Endothelial cell of hepatic sinusoid (primary cell): ENCODE data around the gene USP34.
"Not testable (repeated sequence)": the region's sequence is repeated elsewhere in the genome, so short reads cannot be mapped to it uniquely, and the experiment has no call there.

Source experiments
- in situ Hi-C: cut with HindIII; loops from 2 replicates; pipeline ENCODE4 v1.10.0; 2017; ENCODE audit warnings: low sequenced_read_pairs

USP34 gene

DNA sequence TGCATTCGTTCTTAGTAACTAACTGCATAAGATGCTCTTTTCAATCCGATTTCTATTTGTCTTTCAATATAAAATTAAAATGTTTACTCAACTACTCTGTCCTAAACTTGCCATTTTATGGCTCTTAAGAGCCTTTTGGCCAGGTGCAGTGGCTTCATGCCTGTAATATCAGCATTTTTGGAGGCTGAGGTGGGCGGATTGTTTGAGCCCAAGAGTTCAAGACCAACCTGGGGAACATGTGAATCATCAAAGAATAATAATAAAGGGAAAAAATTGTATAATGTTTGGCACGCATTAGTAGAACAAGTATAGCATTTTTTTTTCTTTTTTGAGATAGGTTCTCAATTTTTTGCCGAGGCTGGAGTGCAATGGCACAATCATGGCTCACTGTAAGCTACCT is 216.4 kb downstream of the USP34 start:
- in situ Hi-C loops: no loop called here

DNA sequence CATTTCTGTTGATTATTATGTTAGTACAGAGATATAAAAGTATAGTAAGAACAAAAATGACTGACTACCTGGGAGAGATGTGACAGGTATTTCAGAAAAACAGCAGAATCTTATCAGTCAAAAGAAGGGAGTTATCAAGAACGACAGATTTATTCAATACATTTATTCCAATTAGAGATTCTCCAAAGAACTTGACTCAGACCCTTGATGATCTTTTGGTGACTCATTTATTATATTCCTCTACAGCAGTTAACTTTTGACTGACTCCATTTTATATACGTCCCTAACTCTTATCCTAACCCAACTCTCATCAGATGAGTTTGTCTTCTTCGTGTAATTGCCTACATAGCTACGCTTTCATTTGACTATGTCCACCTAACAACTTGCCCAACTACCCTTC is 217.8 kb downstream of the USP34 start:
- in situ Hi-C loops: no loop called here

DNA sequence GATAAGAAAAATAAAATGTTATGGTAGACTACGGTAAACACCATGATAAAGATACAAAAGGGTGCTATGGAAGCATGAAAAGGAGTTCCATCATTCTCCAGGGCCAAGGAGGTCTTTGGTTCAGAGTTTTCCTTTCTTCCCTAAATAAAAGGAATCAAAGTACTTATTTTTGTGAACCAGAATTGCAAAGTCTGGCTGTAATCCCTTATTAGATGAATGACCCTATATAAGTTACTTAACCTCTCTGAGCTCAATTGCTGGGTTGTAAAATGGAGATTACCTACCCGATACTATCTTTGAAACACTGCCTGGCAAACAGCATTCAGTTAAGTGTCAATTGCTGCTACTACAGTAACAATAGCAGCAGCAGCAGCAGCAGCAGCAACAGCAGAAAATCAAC is 218.9 kb downstream of the USP34 start:
- in situ Hi-C loops: no loop called here

DNA sequence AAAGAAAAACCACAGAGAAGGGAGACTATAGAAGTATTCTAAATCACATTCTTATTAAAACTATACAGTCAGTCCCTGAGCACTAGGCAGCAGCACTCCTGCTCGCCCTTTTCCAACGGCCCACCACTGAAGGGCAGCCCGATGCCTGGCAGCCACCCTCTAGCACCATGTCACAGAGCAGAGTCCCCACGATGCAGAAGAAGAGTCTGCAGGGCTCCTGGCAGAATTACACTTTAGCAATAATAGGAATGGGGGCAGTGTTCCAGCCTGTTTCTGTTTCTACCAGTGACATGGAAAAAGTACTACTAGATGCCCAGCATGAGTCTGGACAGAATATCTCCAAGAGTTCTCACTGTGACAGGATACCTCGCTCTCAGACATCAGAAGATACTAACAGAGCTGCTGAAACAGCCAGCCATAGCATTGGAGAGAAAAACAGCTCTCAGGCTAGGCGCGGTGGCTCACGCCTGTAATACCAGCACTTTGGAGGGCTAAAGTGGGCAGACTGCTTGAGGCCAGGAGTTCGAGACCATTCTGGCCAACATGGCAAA is 221.3 kb downstream of the USP34 start:
- in situ Hi-C loops: no loop called here

DNA sequence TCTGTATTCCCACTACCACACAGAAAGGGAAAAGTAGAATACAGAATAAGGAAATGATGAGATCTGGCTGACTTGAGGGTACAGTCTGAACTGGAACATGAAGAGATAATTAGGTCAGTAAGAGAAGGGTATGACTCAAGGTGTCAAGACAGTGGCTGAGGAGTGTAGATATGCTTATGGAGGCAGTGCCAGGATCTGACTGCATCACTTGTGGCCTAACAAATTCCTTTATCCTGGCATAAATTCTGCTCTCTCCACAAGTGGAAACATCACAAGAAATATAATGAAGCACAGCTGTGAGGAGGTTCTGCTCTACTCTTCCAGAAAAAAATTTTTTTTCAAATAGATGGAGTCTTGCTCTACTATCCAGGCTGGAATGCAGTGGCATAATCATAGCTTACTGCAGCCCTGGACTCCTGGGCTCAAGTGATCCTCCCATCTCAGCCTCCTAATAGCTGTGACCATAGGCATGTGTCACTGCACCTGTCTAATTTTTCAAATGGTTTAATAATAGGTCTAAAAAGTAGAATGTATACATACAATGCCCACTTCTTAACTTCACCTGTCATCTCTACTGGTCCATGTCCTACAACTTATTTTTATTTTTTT is 223.6 kb downstream of the USP34 start:
- in situ Hi-C loops: no loop called here

DNA sequence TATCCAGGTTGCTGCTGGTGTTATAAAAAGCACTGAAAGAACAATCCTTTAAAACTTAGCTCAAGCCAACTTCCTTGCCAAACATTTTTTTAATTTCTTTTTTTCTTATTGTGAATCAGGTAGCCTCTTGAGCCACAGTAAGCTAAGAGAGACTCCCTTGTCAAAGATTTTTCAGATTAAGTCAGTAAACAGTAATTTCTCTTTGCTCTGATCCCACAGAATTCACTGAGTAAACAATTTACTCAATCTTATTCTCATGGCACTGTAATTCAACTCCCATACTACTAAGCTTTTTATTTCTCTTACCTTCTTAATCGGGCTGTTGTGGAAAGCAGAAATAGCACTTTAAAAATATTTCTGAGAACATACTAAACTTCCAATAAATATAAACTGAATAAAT is 226.2 kb downstream of the USP34 start:
- in situ Hi-C loops: no loop called here

DNA sequence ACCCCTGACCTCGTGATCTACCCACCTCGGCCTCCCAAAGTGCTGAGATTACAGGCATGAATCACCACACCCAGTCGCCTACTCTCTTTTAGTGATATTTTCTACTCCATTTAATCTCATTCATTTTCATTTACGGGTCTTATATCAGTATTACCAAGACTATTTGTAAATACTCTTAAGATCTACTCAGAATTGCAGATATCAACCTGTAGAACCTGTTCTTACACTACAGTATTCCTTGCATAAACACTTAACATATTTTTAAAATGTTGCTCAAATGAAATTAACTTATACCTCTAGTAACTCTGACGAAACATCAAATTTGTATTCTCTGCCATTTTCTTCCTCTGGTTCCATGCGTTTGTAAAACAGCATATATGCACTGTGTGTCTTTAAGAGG is 229.6 kb downstream of the USP34 start:
- in situ Hi-C loops: no loop called here

DNA sequence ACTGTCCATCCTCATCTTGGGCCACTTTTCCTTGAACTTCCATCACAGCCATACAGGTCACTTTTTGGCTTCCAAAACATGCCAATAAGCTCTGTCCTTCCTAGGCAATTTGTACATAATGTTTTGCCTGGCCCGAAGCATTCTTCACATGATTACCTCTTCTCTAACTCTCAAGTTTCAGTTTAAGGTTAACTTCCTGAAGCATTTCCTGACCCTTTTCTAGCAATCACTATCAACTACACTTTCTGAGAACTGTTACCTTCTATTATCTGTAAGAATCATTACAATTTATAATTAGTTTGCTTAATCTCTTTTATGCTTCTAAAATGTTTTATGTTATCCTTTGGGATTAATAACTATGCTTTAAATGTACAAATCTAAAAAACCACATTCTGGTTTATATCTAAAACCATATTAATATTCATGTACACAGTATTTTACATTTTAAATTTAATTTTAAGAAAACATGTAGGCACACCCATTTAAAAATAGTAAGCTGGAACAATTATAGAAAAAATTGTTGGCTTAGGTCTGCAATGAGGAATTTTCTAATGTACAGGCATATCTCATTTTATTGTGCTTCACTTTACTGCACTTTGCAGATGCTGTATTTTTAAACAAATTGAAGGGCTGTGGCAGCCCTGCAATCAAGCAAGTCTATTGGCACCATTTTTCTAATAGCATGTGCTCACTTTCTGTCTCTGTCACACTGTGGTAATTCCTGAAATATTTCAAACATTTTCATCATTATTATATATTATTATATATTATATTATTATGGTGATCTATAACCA is 232.5 kb downstream of the USP34 start:
- in situ Hi-C loops: loop anchor here (5.0 kb wide), 2 partner anchors 34 to 96 kb away; no protein-coding TSS in a partner anchor

DNA sequence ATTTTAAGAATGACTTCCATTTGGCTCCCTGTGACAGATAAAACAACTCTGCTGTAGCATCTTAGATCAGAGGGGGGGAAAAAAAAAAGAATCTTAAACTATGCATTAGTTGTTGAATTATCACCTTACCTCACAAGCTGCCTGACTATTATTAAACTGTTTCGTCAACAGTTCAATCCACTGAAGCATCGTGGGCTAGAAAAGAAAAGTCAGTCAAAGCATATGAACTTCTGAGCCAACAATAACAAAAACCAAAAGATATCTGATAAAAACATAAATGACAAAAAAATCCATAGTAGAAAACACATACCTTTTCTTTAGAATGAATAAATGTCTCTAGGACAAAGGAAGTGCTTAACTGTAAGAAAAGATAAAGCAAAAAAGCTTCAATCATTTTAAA is 235.2 kb downstream of the USP34 start:
- in situ Hi-C loops: loop anchor here (5.0 kb wide), 2 partner anchors 37 to 93 kb away; no protein-coding TSS in a partner anchor

DNA sequence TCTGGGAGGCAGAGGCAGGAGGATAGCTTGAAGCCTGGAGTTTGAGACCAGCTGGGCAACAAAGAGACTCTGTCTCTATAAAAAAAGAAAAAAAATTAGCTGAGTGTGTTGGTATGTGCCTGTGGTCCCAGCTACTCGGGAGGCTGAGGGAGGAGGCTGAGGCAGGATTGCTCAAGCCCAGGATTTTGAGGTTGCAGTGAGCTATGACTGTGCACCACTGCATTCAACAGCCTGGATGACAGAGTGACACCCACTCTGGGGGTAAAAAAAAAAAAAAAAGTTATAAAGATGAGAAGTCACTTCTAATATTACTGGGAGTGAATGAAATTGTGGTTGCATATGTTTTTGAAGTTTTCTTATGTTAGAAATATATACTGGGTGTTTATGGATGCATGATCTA is 237.3 kb downstream of the USP34 start:
- in situ Hi-C loops: no loop called here

DNA sequence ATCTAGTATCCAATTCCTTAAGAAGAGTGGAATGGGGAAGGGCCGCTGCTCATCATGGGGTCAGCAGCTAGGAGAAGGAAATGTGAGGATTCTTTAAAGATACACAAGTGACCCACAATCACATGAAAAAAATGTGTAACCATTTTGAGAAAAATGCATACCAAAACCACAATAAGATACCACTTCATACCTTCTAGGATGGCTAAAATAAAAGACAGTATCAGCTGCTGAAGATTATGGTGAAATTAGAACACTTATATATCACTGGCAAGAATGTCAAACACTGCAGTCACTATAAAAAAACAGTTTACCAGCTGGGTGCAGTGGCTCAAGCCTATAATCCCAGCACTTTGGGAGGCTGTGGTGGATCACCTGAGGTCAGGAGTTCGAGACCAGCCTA is 241.0 kb downstream of the USP34 start:
- in situ Hi-C loops: no loop called here

DNA sequence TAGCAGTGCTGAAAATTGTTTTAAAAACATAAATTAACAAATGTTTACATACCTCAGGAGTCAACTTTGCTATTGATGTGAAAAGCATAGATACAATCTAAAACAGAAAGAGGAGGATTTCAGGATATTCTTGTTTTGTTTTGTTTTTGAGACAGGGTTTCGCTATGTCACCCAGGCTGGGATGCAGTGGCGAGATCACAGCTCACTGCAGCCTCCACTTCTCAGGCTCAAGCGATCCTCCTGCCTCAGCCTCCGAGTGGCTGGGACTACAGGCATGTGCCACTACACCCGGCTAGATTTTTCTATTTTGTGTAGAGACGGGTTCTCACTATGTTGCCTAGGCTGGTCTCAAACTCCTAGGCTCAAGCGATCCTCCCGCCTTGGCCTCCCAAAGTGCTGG is 248.3 kb downstream of the USP34 start:
- in situ Hi-C loops: no loop called here

DNA sequence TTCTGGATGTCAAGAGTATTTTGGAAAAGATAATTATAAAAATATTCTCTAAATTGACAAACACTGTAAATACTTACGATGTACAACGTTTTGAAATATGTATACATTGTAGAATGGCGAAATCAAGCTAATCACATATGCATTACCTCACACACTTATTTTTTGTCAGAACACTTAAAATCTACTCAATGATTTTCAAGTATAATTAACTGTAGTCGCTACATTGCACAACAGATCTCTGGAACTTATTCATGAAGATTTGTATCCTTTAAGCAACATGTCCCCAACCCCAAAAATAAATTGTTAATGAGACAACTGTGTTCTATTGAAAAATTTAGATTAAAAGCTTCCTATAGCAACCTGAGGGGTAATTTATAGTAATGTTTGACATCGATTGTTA is 249.1 kb downstream of the USP34 start:
- in situ Hi-C loops: no loop called here

DNA sequence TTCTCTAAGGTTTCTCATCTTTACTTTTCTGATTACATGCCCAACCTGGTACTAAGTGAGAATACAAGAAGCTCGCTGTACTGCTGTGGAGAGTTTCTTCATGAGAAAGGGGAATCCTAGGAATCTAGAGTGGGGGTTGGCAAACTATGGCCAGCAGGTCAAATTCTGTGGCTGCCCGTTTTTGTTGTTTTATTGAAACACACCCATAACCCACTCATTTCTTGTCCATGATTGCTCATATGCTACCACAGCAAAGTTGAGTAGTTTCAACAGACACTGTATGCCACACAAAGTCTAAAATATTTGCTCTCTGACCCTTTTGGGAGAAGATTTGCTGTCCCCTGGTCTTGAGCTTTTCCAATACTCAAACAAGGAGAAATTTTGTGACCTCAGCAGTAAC is 250.1 kb downstream of the USP34 start:
- in situ Hi-C loops: no loop called here

DNA sequence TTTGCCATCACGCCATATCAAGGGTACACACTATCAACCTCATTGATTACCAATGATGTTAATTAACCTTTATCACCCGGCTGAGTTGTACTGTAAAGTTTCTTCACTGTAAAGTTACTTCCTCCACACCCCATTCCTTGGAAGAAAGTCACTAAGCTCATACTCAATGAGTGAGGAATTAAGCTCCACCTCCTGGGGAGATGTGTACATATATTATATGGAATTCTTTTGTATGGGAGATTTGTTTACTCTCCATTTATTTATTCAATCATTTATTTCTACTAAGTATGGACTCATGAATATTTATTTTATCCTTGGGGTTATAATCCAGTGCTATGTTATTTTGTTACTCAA is 252.1 kb downstream of the USP34 start:
- in situ Hi-C loops: no loop called here

DNA sequence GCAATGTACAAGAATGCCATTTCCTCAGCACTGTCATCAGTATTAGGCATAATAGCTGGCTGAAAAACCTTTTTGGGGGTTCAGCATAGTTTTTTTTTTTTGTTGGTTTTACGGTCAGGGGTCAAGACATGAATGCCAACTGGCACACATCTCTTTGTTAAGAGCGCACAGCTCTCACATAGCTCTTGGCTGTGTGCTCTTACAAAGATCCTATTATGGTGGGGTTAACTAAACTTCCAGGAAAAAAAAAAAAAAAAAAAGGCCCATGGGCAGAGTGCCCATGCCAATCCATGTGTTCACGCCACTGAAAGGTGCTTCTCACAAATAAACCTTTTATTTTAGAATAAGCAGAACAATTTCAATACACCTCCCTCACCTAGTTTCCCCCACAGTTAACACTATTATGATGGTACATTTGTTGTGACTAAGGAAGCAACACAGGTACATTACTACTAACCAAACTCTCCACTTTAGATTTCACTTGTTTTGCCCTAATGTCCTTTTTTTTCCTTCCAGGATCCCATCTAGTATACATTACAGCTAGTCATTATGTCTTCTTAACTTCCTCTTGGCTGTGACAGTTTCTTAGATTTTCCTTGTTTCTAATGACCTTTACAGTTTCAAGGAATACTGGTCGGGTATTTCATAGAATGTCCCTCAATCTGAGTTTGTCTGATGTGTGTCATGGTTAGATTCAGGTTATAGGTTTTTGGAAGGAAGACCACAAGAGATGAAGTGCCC is 252.6 kb downstream of the USP34 start:
- in situ Hi-C loops: no loop called here

DNA sequence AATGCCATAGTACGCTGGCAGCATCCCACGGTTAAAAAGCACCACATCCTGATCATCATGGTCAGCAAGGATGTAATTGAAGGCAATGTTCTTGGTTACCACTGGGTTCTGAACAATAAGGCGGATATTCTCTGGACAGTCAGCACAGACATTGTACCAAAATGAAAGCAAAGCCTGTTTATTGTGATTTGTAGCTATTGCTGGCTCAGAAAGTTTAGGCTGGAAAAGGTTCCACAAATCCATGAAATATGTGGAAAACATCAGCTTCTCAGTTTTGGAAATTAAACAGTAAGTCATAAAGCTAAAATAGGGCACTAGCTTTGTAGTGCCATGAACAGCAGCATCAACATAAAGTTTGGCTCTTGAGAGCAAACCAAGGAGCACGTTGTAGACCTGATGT is 256.7 kb downstream of the USP34 start:
- in situ Hi-C loops: no loop called here

DNA sequence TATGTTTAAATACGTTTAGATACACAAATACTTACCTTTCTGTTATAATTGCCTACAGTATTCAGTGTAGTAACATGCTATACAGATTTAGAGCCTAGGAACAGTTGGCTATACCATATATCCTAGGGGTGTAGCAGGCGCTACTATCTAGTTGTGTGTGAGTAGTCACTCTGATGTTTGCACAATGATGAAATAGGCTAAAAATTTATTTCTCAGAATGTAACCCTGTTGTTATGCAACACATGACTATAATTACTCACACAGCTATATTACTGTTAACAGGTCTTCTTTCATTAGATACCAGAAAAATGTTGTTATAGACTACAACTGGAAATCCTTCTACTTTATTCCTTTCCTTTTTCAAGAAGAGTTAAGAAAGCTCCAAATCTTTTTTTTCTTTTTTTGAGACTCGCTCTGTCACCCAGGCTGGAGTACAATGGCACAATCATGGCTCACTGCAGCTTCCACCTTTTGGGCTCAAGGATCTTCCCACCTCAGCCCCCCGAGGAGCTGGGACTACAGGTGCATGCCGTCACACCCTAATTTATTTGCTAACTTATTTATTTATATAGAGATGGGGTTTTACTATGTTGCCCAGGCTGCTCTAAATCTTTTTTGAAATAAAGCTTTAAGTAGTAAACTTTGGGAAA is 260.4 kb downstream of the USP34 start:
- in situ Hi-C loops: no loop called here

DNA sequence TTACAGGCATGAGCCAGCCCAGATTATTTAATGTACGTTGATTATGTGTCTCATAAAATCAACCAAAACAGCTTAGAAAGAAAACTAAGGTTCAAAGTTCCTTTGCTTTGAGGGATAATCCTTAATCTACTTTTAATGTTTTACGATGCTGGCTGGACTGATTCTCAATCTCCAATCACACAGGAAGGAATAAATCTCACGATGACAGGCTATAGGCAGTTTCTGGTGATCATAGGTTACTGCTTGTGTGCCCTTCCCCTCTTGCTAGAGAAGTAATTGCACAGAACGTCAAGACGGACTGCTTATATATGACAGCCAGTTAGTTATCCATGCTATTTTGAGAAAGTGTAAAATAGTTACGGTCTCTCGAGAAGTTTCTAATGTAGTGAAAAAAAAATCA is 265.8 kb downstream of the USP34 start:
- in situ Hi-C loops: no loop called here

DNA sequence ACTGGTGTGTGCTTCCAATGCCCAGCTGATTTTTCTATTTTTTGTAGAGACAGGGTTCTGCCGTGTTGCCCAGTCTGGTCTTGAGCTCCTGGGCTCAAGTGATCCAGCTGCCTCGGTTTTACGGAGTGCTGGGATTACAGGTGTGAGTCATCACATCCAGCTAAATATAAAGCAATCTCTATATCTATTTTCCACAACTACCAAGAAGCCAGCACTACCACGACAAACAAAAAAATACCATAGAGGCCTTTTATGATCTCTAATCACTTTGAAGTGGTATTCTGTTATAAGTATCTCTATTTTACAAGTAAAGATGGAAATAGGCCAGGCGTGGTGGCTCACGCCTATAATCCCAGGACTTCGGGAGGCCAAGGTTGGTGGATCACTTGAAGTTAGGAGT is 274.2 kb downstream of the USP34 start:
- in situ Hi-C loops: no loop called here

DNA sequence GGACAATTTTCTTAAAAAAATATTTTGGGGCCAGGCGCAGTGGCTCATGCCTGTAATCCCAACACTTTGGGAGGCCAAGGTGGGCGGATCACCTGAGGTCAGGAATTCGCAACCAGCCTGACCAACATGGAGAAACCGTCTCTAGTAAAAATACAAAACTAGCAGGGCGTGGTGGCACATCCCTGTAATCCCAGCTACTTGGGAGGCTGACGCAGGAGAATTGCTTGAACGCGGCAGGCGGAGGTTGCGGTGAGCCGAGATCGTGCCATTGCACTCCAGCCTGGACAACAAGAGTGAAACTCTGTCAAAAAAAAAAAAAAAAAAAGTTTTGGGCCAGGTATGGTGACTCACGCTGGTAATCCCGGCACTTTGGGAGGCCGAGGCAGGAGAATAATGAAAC is 276.2 kb downstream of the USP34 start:
- in situ Hi-C loops: not testable (repeated sequence)
